SK-N-SH (cell line): ENCODE results near the gene MORC1. TPM values are rescaled to one million over a fixed set of nuclear protein-coding genes. Genes with fewer than 3 reads are reported as not detected.
A peak's percentile ranks its signal among the peaks of the same experiment; 100 is the strongest.

ENCODE experiments used
- CTCF ChIA-PET: fragments of 300-600, 350-600 bp; formaldehyde crosslinking; extraction: SDS; loops from one replicate; lab custom pipeline; 2021; lab: Yijun Ruan, JAX
- POLR2A ChIA-PET: fragments of 350-600 bp; sonication (Branson Sonifier 250); formaldehyde crosslinking; extraction: SDS; loops from one replicate; lab custom pipeline; 2020; ENCODE audit warnings: antibody characterized with exemption, inconsistent platforms; lab: Yijun Ruan, JAX
- DNase-seq: peaks from one replicate; pipeline ENCODE4 v3.0.0; 2012
- H2AFZ ChIP-seq: fragments of 200-600 bp; sonication (generic); 2 replicates; pipeline ENCODE4 v1.8.1; 2016; ENCODE audit warnings: antibody characterized with exemption, mild to moderate bottlenecking, low read depth
- H3F3A ChIP-seq: fragments of 200-600 bp; sonication (generic); replicated peaks from 2 replicates; pipeline ENCODE3; 2016; ENCODE audit warnings: antibody characterized with exemption, mild to moderate bottlenecking; ENCODE audit not compliant: insufficient read depth
- H3K27ac ChIP-seq, 2 experiments: fragments of 200-500 bp in 1 of 2; fragments of 200-600 bp in 1 of 2; sonication (Bioruptor generic) in 1 of 2; sonication (generic), shearing (Covaris generic) in 1 of 2; 2 replicates each; pipeline versions ENCODE4 v1.5.1 to v1.6.1; 2014 to 2016; ENCODE audit warnings: low read depth in 2 of 2, inconsistent platforms in 1 of 2, low read length in 1 of 2, mild to moderate bottlenecking in 1 of 2, mixed read lengths in 1 of 2
- H3K27me3 ChIP-seq: fragments of 200-600 bp; sonication (generic), shearing (Covaris generic); 2 replicates; pipeline ENCODE4 v1.6.1; 2016; ENCODE audit warnings: mixed run types; ENCODE audit not compliant: insufficient read depth
- H3K36me3 ChIP-seq, 2 experiments: fragments of 200-500 bp in 1 of 2; fragments of 200-600 bp in 1 of 2; sonication (Bioruptor generic) in 1 of 2; sonication (generic) in 1 of 2; replicated peaks in 1 of 2; 2 replicates each; pipeline versions ENCODE3 to v1.5.1; 2014 to 2016; ENCODE audit warnings: low read length in 1 of 2, mild to moderate bottlenecking in 1 of 2; ENCODE audit not compliant: insufficient read depth in 2 of 2, control insufficient read depth in 1 of 2
- H3K4me1 ChIP-seq, 2 experiments: fragments of 200-500 bp in 1 of 2; fragments of 200-600 bp in 1 of 2; sonication (Bioruptor generic) in 1 of 2; sonication (generic), shearing (Covaris generic) in 1 of 2; 2 replicates each; pipeline versions ENCODE4 v1.5.1 to v1.6.1; 2014 to 2016; ENCODE audit warnings: low read depth in 1 of 2, low read length in 1 of 2, mixed run types in 1 of 2; ENCODE audit not compliant: insufficient read depth in 2 of 2, control insufficient read depth in 1 of 2
- H3K4me2 ChIP-seq: fragments of 200-600 bp; sonication (generic), shearing (Covaris generic); 2 replicates; pipeline ENCODE4 v1.6.1; 2017; ENCODE audit warnings: mixed run types
- H3K4me3 ChIP-seq, 2 experiments: fragments of 200-500 bp in 1 of 2; fragments of 200-600 bp in 1 of 2; sonication (Bioruptor generic) in 1 of 2; sonication (generic), shearing (Covaris generic) in 1 of 2; 2 replicates each; pipeline versions ENCODE4 v1.5.1 to v1.8.1; 2014 to 2016; ENCODE audit warnings: low read depth in 2 of 2, inconsistent platforms in 1 of 2, low read length in 1 of 2, mild to moderate bottlenecking in 1 of 2, mixed read lengths in 1 of 2, moderate library complexity in 1 of 2
- H3K79me2 ChIP-seq: fragments of 200-600 bp; sonication (generic); 2 replicates; pipeline ENCODE4 v1.8.1; 2017; ENCODE audit warnings: mild to moderate bottlenecking; ENCODE audit not compliant: insufficient read depth
- H3K9ac ChIP-seq: fragments of 200-600 bp; sonication (generic); 2 replicates; pipeline ENCODE4 v1.6.1; 2017; ENCODE audit warnings: mixed run types
- H3K9me2 ChIP-seq: fragments of 200-600 bp; sonication (generic); 2 replicates; pipeline ENCODE4 v1.6.1; 2017; ENCODE audit warnings: mixed run types
- H3K9me3 ChIP-seq: fragments of 200-600 bp; sonication (generic); 2 replicates; pipeline ENCODE4 v1.6.1; 2017; ENCODE audit warnings: mixed run types, mild to moderate bottlenecking, moderate library complexity
- H4K20me1 ChIP-seq: fragments of 200-600 bp; sonication (generic); 2 replicates; pipeline ENCODE4 v1.6.1; 2017; ENCODE audit warnings: mild to moderate bottlenecking, mixed run types; ENCODE audit not compliant: insufficient read depth
- CHD2 ChIP-seq: fragments of 150-350 bp; IDR thresholded peaks from 2 replicates; pipeline ENCODE4 v1.6.1; 2018; ENCODE audit warnings: low read length; ENCODE audit not compliant: partially characterized antibody
- ELF1 ChIP-seq: IDR thresholded peaks from 2 replicates; pipeline ENCODE4 v1.4.0; 2012
- EZH2phosphoT487 ChIP-seq: fragments of 200-600 bp; sonication (generic); IDR thresholded peaks from 2 replicates; pipeline ENCODE4 v1.6.1; 2017; ENCODE audit warnings: low read depth, mixed run types, mild to moderate bottlenecking, antibody characterized with exemption, moderate library complexity, borderline replicate concordance
- GABPA ChIP-seq: IDR thresholded peaks from 2 replicates; pipeline ENCODE4 v1.4.0; 2012; ENCODE audit warnings: low read depth, mild to moderate bottlenecking
- GATA2 ChIP-seq: sonication (generic); formaldehyde crosslinking; IDR thresholded peaks from 2 replicates; pipeline ENCODE4 v1.5.0; 2020; ENCODE audit warnings: mild to moderate bottlenecking, missing genetic modification reagents
- JUND ChIP-seq: IDR thresholded peaks from 2 replicates; pipeline ENCODE4 v1.4.0; 2012
- MAX ChIP-seq: IDR thresholded peaks from 2 replicates; pipeline ENCODE4 v1.4.0; 2012; ENCODE audit warnings: low read depth
- MEF2A ChIP-seq: IDR thresholded peaks from 2 replicates; pipeline ENCODE4 v1.4.0; 2012; ENCODE audit warnings: low read depth, borderline replicate concordance
- MXI1 ChIP-seq: IDR thresholded peaks from 2 replicates; pipeline ENCODE4 v1.6.1; 2012; ENCODE audit warnings: mild to moderate bottlenecking, low read depth, low read length, improper control_type of control experiment
- NRF1 ChIP-seq: IDR thresholded peaks from 2 replicates; pipeline ENCODE4 v1.6.1; 2012; ENCODE audit warnings: low read depth, mild to moderate bottlenecking, low read length
- POLR2AphosphoS5 ChIP-seq: IDR thresholded peaks from 2 replicates; pipeline ENCODE4 v1.6.1; 2012; ENCODE audit warnings: low read depth, low read length
- RAD21 ChIP-seq: IDR thresholded peaks from 2 replicates; pipeline ENCODE4 v1.6.1; 2012; ENCODE audit warnings: mild to moderate bottlenecking, low read length
- RCOR1 ChIP-seq: fragments of 150-350 bp; IDR thresholded peaks from 2 replicates; pipeline ENCODE4 v1.6.1; 2017; ENCODE audit warnings: antibody characterized with exemption, low read length
- RFX5 ChIP-seq: IDR thresholded peaks from 2 replicates; pipeline ENCODE4 v1.6.1; 2012; ENCODE audit warnings: mild to moderate bottlenecking, improper control_type of control experiment, low read length
- RXRA ChIP-seq: IDR thresholded peaks from 2 replicates; pipeline ENCODE4 v1.4.0; 2012; ENCODE audit warnings: low read depth, mild to moderate bottlenecking, borderline replicate concordance
- SIN3A ChIP-seq: IDR thresholded peaks from 2 replicates; pipeline ENCODE4 v1.6.1; 2012; ENCODE audit warnings: low read depth, mild to moderate bottlenecking, low read length, moderate library complexity, borderline replicate concordance
- TCF12 ChIP-seq: IDR thresholded peaks from 2 replicates; pipeline ENCODE4 v1.4.0; 2012
- YY1 ChIP-seq: IDR thresholded peaks from 2 replicates; pipeline ENCODE4 v1.4.0; 2012; ENCODE audit warnings: low read depth, mild to moderate bottlenecking
- WGBS: methylation state at CpG from one replicate; pipeline ENCODE4 v1.1.6; 2017; ENCODE audit warnings: low lambda C conversion rate; 5-methylcytosine and 5-hydroxymethylcytosine counted together
- polyA plus RNA-seq, 3 experiments: library from polyadenylated mRNA; depleted of rRNA; stranded (reverse); fragments of >200 nt; gene quantifications; 2 replicates each; pipeline ENCODE4 v1.2.3, GENCODE V29; 2012
- TF ChIP-seq, protein P1 (sequence below): fragments of 200-600 bp; sonication (generic); IDR thresholded peaks from 2 replicates; pipeline ENCODE4 v1.6.1; 2017; ENCODE audit warnings: antibody characterized with exemption, mild to moderate bottlenecking, moderate library complexity
- TF ChIP-seq, protein P2 (sequence below): IDR thresholded peaks from 2 replicates; pipeline ENCODE4 v1.6.1; 2012; ENCODE audit warnings: mild to moderate bottlenecking, low read depth, low read length, moderate library complexity
- TF ChIP-seq, protein P3 (sequence below): IDR thresholded peaks from 2 replicates; pipeline ENCODE4 v1.4.0; 2012; ENCODE audit warnings: low read depth, borderline replicate concordance

The MORC1 gene
- polyA plus RNA-seq, 1 of the 3 experiments (the other 2 are of a cell fraction): not detected

GRCh38 chr3:108936924-108937689 is 180.8 kb downstream of the MORC1 start:
- H2AFZ ChIP-seq: no peak overlapping the region
- POLR2A ChIA-PET: no interaction called here
- CTCF ChIA-PET: interaction anchor here (3.4 kb wide), 1 partner anchor 22 kb away, joined by 15 read pairs; no protein-coding TSS in a partner anchor
- H3F3A ChIP-seq: no peaks in the 10 kb centered on the region
- no peak overlapping the region for H3K27ac ChIP-seq
- no peaks in the 10 kb centered on the region for H3K79me2 ChIP-seq
- no peak for TF ChIP-seq CHD2
- TF ChIP-seq EZH2phosphoT487: no peak
- no peak for TF ChIP-seq GABPA
- no peak for TF ChIP-seq RAD21
- no peak for TF ChIP-seq JUND
- TF ChIP-seq GATA2: no peak
- TF ChIP-seq MEF2A: no peak
- TF ChIP-seq, protein P1, sequence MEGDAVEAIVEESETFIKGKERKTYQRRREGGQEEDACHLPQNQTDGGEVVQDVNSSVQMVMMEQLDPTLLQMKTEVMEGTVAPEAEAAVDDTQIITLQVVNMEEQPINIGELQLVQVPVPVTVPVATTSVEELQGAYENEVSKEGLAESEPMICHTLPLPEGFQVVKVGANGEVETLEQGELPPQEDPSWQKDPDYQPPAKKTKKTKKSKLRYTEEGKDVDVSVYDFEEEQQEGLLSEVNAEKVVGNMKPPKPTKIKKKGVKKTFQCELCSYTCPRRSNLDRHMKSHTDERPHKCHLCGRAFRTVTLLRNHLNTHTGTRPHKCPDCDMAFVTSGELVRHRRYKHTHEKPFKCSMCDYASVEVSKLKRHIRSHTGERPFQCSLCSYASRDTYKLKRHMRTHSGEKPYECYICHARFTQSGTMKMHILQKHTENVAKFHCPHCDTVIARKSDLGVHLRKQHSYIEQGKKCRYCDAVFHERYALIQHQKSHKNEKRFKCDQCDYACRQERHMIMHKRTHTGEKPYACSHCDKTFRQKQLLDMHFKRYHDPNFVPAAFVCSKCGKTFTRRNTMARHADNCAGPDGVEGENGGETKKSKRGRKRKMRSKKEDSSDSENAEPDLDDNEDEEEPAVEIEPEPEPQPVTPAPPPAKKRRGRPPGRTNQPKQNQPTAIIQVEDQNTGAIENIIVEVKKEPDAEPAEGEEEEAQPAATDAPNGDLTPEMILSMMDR: no peak
- TF ChIP-seq ELF1: no peak
- no peak for TF ChIP-seq RFX5
- TF ChIP-seq MXI1: no peak
- no peak for TF ChIP-seq MAX
- no peak for TF ChIP-seq NRF1
- no peak for TF ChIP-seq POLR2AphosphoS5
- no peak for TF ChIP-seq RXRA
- no peak for TF ChIP-seq SIN3A
- no peak overlapping the region for H3K4me2 ChIP-seq
- H3K36me3 ChIP-seq: no peaks in the 10 kb centered on the region
- H3K9me3 ChIP-seq: no peaks in the 10 kb centered on the region
- DNase-seq: peak; percentile 34
- peaks cover 0 to 6% of the 10 kb centered on the region in 2 experiments; a peak in 1 of 4 replicates for H3K4me1 ChIP-seq
- H3K4me3 ChIP-seq: no peak overlapping the region
- H3K9me2 ChIP-seq: no peaks in the 10 kb centered on the region
- H4K20me1 ChIP-seq: no peaks in the 10 kb centered on the region
- WGBS: 52% methylated on average over 8 of the region's 8 CpGs
- no peaks in the 10 kb centered on the region for H3K27me3 ChIP-seq
- no peak overlapping the region for H3K9ac ChIP-seq

GRCh38 chr3:108931035-108931434 is 186.9 kb downstream of the MORC1 start:
- H3K79me2 ChIP-seq: no peaks in the 10 kb centered on the region
- H3K4me3 ChIP-seq: no peak overlapping the region
- no peak overlapping the region for H3K27ac ChIP-seq
- POLR2A ChIA-PET: no interaction called here
- no peak for DNase-seq
- CTCF ChIA-PET: interaction anchor here (2.0 kb wide), 1 partner anchor 16 kb away, joined by 14 read pairs; no protein-coding TSS in a partner anchor
- no peaks in the 10 kb centered on the region for H3K27me3 ChIP-seq
- no peaks in the 10 kb centered on the region for H3K9me3 ChIP-seq
- no peaks in the 10 kb centered on the region for H3F3A ChIP-seq
- H2AFZ ChIP-seq: no peak overlapping the region
- H3K4me1 ChIP-seq: no peaks in the 10 kb centered on the region
- H3K4me2 ChIP-seq: no peak overlapping the region
- H3K36me3 ChIP-seq: no peaks in the 10 kb centered on the region
- no peaks in the 10 kb centered on the region for H3K9me2 ChIP-seq
- no peaks in the 10 kb centered on the region for H4K20me1 ChIP-seq
- no peak overlapping the region for H3K9ac ChIP-seq
- TF ChIP-seq RXRA (no peak), RCOR1 (no peak), YY1 (no peak), JUND (no peak), TCF12 (no peak), ELF1 (no peak)
- TF ChIP-seq, protein P1: no peak
- TF ChIP-seq, protein P2, sequence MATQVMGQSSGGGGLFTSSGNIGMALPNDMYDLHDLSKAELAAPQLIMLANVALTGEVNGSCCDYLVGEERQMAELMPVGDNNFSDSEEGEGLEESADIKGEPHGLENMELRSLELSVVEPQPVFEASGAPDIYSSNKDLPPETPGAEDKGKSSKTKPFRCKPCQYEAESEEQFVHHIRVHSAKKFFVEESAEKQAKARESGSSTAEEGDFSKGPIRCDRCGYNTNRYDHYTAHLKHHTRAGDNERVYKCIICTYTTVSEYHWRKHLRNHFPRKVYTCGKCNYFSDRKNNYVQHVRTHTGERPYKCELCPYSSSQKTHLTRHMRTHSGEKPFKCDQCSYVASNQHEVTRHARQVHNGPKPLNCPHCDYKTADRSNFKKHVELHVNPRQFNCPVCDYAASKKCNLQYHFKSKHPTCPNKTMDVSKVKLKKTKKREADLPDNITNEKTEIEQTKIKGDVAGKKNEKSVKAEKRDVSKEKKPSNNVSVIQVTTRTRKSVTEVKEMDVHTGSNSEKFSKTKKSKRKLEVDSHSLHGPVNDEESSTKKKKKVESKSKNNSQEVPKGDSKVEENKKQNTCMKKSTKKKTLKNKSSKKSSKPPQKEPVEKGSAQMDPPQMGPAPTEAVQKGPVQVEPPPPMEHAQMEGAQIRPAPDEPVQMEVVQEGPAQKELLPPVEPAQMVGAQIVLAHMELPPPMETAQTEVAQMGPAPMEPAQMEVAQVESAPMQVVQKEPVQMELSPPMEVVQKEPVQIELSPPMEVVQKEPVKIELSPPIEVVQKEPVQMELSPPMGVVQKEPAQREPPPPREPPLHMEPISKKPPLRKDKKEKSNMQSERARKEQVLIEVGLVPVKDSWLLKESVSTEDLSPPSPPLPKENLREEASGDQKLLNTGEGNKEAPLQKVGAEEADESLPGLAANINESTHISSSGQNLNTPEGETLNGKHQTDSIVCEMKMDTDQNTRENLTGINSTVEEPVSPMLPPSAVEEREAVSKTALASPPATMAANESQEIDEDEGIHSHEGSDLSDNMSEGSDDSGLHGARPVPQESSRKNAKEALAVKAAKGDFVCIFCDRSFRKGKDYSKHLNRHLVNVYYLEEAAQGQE: no peak
- TF ChIP-seq, protein P3, sequence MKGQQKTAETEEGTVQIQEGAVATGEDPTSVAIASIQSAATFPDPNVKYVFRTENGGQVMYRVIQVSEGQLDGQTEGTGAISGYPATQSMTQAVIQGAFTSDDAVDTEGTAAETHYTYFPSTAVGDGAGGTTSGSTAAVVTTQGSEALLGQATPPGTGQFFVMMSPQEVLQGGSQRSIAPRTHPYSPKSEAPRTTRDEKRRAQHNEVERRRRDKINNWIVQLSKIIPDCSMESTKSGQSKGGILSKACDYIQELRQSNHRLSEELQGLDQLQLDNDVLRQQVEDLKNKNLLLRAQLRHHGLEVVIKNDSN: no peak
